Skeletal muscle satellite cell (primary cell): Measurements from ENCODE around the gene RGL1. TPM values are rescaled to one million over a fixed set of nuclear protein-coding genes. Genes with fewer than 3 reads are reported as not detected.
"Not testable (repeated sequence)": the region's sequence is repeated elsewhere in the genome, so short reads cannot be mapped to it uniquely, and the experiment has no call there.

Experiments used
- H3K27me3 ChIP-seq: 2 replicates; pipeline ENCODE4 v1.7.0; 2013; ENCODE audit warnings: low read length; ENCODE audit not compliant: control insufficient read depth, insufficient read depth
- H3K36me3 ChIP-seq: 2 replicates; pipeline ENCODE4 v1.7.0; 2013; ENCODE audit warnings: mild to moderate bottlenecking, control low read depth, low read length; ENCODE audit not compliant: insufficient read depth
- H3K4me1 ChIP-seq: 2 replicates; pipeline ENCODE4 v1.7.0; 2013; ENCODE audit warnings: low read length; ENCODE audit not compliant: control insufficient read depth, insufficient read depth
- H3K4me2 ChIP-seq: 2 replicates; pipeline ENCODE4 v1.7.0; 2013; ENCODE audit warnings: mild to moderate bottlenecking, low read length
- H3K4me3 ChIP-seq: 2 replicates; pipeline ENCODE4 v1.7.0; 2013; ENCODE audit warnings: low read length
- H3K9ac ChIP-seq: 2 replicates; pipeline ENCODE4 v1.7.0; 2013; ENCODE audit warnings: mild to moderate bottlenecking, low read depth, low read length, moderate library complexity
- H3K9me3 ChIP-seq: replicated peaks from 2 replicates; pipeline ENCODE4 v1.7.0; 2013; ENCODE audit warnings: mild to moderate bottlenecking, control low read depth, low read length
- total RNA-seq: library from RNA; depleted of rRNA; stranded (reverse); fragments of >200 nt; gene quantifications from 2 replicates; pipeline ENCODE4 v1.2.3, GENCODE V29; 2012; rRNA removed

RGL1 gene
- 16.4 and 21.8 TPM in 2 replicates for total RNA-seq

- Histone ChIP-seq H3K27me3 (no peaks in the 10 kb centered on the region), H3K4me3 (peak within 1 kb of the TSS; percentile 74)
These were observed at the start of gene RGL1 for GRCh38 chr1:183804916-183805841. Gene RGL1 (plus strand): TSS chr1:183805120. CDS start chr1:183805298, 178 bp downstream.

GRCh38 chr1:183756326-183756725 is 48.6 kb upstream of the RGL1 start:
- peak overlapping the region; percentile 41 for H3K4me2 ChIP-seq
- H3K4me3 ChIP-seq, result no peak overlapping the region
- H3K9ac ChIP-seq, result no peak overlapping the region
- H3K36me3 ChIP-seq, result no peaks in the 10 kb centered on the region
- H3K27me3 ChIP-seq, result no peaks in the 10 kb centered on the region
- H3K9me3 ChIP-seq, result no peaks in the 10 kb centered on the region
- peaks cover 18% of the 10 kb centered on the region for H3K4me1 ChIP-seq

More at GRCh38 chr1:183804916-183805841, at the start of gene RGL1:
- Histone ChIP-seq H3K9ac (peak within 1 kb of the TSS; percentile 83), H3K4me1 (peaks cover 40% of the 10 kb centered on the region), H3K9me3 (peaks cover 6% of the 10 kb centered on the region), H3K4me2 (peak within 1 kb of the TSS; percentile 90), H3K36me3 (no peaks in the 10 kb centered on the region)

DNA sequence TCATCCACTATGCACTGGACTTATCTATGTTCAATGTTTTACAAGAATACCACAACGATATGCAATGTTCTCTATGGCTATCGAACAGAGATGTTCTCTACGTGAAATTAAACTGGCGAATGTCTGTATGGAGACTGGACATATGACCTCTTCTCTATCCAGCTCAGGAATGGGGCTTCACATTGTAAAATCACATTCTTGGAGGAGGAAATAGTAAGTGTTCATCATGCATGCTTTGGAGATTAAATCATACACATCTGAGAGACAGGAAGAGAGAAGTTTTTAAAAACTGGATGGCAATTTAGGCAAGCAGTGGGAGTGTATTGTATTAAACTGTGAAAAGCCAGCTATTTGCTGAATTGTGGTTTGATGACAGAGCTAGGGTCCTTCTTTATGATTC is 47.9 kb upstream of the RGL1 start:
- Histone ChIP-seq H3K4me2 (peak overlapping the region; percentile 41), H3K9ac (no peak overlapping the region), H3K4me1 (peaks cover 18% of the 10 kb centered on the region), H3K27me3 (no peaks in the 10 kb centered on the region), H3K4me3 (no peak overlapping the region), H3K9me3 (no peaks in the 10 kb centered on the region), H3K36me3 (no peaks in the 10 kb centered on the region)

- no peak overlapping the region for H3K4me2 ChIP-seq
- H3K9ac ChIP-seq, result no peak overlapping the region
- no peaks in the 10 kb centered on the region for H3K36me3 ChIP-seq
- peaks cover 18% of the 10 kb centered on the region for H3K4me1 ChIP-seq
- no peaks in the 10 kb centered on the region for H3K27me3 ChIP-seq
- no peaks in the 10 kb centered on the region for H3K9me3 ChIP-seq
- no peak overlapping the region for H3K4me3 ChIP-seq
These were observed 46.0 kb upstream of the RGL1 start for GRCh38 chr1:183758913-183759312.

DNA sequence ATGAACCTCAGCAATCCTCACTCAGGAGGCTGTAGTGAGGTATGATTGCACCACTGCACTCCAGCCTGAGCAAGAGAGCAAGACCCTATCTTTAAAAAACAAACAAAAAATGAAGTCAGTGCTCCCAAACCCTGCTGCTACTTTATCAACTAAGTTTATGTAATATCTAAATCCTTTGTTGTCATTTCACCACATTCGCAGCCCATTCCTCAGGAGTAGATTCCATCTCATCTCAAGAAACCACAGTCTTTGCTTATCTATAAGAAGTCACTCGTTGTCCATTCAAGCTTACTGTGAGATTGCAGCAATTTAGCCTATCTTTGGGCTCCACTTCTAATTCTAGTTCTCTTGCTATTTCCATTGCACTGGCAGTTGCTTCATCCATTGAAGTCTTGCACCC is 44.3 kb upstream of the RGL1 start:
- peaks cover 18% of the 10 kb centered on the region for H3K4me1 ChIP-seq
- H3K27me3 ChIP-seq, result no peaks in the 10 kb centered on the region
- H3K9ac ChIP-seq, result no peak overlapping the region
- H3K9me3 ChIP-seq, result no peaks in the 10 kb centered on the region
- H3K4me3 ChIP-seq, result no peak overlapping the region
- H3K4me2 ChIP-seq, result no peak overlapping the region
- H3K36me3 ChIP-seq, result no peaks in the 10 kb centered on the region

- Histone ChIP-seq H3K4me1 (peaks cover 11% of the 10 kb centered on the region), H3K9ac (no peak overlapping the region), H3K4me3 (no peak overlapping the region), H3K9me3 (no peaks in the 10 kb centered on the region), H3K4me2 (no peak overlapping the region), H3K27me3 (no peaks in the 10 kb centered on the region), H3K36me3 (no peaks in the 10 kb centered on the region)
These were observed 43.0 kb upstream of the RGL1 start for GRCh38 chr1:183761871-183762270.

DNA sequence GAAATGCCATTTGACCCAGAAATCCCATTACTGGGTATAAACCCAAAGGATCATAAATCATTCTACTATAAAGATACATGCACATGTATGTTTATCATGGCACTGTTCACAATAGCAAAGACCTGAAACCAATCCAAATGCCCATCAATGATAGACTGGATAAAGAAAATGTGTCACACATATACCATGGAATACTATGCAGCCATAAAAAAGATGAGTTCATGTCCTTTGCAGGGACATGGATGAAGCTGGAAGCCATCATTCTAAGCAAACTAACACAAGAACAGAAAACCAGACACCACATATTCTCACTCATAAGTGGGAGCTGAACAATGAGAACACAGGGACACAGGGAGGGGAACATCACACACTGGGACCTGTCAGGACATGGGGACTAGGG is 42.1 kb upstream of the RGL1 start:
- H3K4me3 ChIP-seq, H3K36me3 ChIP-seq, H3K4me2 ChIP-seq, H3K9me3 ChIP-seq, H3K27me3 ChIP-seq, H3K4me1 ChIP-seq, H3K9ac ChIP-seq: not testable (repeated sequence)

DNA sequence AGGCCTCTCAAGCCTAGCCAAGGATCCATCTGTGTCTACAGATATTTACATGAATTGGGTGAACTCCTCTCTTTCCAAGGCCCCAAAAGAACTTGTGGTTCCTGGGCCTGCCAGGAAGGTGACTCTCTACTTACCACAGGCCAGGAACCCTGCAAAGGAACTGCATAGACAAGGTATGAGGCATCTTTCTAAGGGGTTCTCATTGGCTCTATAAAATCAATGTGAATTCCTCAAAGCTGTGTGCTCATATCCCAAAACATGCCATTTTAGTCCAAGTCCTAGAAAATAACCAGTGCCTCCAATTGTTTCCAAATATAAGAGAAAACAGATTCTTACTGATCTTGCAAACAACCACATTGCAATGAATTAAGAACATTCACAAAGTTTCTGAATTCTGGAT is 39.9 kb upstream of the RGL1 start:
- Histone ChIP-seq H3K4me3 (no peak overlapping the region), H3K9ac (no peak overlapping the region), H3K9me3 (no peaks in the 10 kb centered on the region), H3K36me3 (no peaks in the 10 kb centered on the region), H3K27me3 (no peaks in the 10 kb centered on the region), H3K4me2 (no peak overlapping the region), H3K4me1 (no peaks in the 10 kb centered on the region)

DNA sequence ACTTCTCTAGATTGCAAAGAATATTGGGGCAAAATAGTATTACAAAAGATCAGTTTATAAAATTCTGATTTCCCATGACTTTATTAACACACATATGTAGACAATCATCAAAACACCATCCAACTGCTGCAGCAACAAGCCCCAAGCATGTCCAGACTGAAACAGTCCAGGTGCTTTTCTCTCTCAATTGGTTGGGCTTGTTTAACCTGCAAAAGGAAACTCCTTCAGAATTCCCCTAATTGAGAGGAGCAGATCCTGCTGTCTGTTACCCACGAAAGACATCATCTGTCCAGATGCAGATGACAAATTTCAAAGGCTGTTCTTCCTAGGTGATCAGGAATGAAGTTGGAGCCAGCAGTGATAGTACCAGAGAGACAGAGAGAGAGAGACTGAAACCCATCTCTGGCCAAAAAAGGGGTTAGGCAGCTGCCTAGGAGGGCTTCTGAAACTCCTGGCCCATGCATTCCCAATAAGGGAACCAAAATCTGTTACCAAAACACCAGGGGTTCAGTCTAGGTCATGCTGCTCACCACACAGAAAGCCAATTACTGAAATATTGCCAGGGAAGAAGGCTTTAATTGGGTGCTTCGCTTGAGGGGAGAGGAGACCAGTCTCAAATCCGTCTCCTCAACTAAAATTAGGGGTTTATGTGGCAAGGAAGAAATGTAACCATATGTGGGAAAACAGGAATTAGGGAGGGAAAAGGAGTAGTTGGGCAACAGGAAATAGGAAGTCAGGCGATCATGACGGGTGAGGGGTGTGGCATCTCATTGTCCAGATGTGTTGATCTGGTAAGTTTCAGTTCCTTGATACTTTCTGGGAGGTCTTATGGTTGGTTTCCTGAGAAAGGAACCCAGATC is 34.7 kb upstream of the RGL1 start:
- no peak overlapping the region for H3K4me2 ChIP-seq
- H3K9me3 ChIP-seq, result no peaks in the 10 kb centered on the region
- no peak overlapping the region for H3K4me3 ChIP-seq
- no peaks in the 10 kb centered on the region for H3K27me3 ChIP-seq
- H3K4me1 ChIP-seq, result no peaks in the 10 kb centered on the region
- H3K9ac ChIP-seq, result no peak overlapping the region
- no peaks in the 10 kb centered on the region for H3K36me3 ChIP-seq

DNA sequence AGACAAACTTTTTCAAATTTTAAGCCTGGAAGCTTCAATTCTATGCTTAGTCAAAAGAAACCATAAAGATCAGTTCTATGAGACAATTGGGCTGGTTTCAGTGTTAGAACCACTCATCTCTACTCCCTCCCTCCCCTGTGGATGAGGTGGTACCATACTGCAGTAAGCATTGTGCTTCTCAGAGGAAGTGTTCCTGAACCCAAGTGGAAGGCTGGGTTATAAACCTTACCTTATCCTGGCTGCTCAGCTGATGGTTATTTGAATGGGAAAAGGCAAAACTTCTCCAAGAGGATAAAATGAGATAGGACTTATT is 34.1 kb upstream of the RGL1 start:
- H3K36me3 ChIP-seq, result no peaks in the 10 kb centered on the region
- H3K9ac ChIP-seq, result no peak overlapping the region
- H3K27me3 ChIP-seq, result no peaks in the 10 kb centered on the region
- no peaks in the 10 kb centered on the region for H3K4me1 ChIP-seq
- no peak overlapping the region for H3K4me3 ChIP-seq
- H3K4me2 ChIP-seq, result no peak overlapping the region
- no peaks in the 10 kb centered on the region for H3K9me3 ChIP-seq

GRCh38 chr1:183773482-183774274 is 31.2 kb upstream of the RGL1 start:
- no peak overlapping the region for H3K9ac ChIP-seq
- H3K27me3 ChIP-seq, result no peaks in the 10 kb centered on the region
- no peak overlapping the region for H3K4me3 ChIP-seq
- H3K4me2 ChIP-seq, result no peak overlapping the region
- no peaks in the 10 kb centered on the region for H3K4me1 ChIP-seq
- no peaks in the 10 kb centered on the region for H3K36me3 ChIP-seq
- no peaks in the 10 kb centered on the region for H3K9me3 ChIP-seq
